Stimulated activated CD8-positive, alpha-beta memory T cell treated with anti-CD3 and anti-CD28 coated beads, Interleukin-12 subunit alpha, Interleukin-12 subunit beta, amount 100 ng/mL, for 1 hour (primary cell): ENCODE measurements around the gene CASP6.
"Not testable (repeated sequence)": the region's sequence is repeated elsewhere in the genome, so short reads cannot be mapped to it uniquely, and the experiment has no call there.

ENCODE experiments used
- DNase-seq: peaks from one replicate; pipeline ENCODE4 v3.0.0-alpha.2; 2020; ENCODE audit warnings: low read depth

The CASP6 gene

DNA sequence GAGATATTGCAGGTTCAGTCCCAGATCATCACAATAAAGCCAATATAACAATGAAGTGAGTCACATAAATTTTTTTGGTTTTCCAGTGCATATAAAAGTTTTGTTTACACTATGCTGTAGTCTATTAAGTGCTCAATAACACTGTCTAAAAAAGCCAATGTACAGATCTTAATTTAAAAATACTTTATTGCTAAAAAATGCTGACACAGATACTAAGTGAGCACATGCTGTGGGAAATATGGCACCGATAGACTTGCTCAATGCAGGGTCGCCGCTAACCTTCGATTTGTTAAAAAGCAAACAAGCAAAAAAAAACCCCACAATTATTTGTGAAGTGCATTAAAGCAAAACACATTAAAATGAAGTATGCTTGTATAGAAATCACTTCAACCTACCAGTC, 16.4 kb upstream of the CASP6 start:
- no peak for DNase-seq

DNA sequence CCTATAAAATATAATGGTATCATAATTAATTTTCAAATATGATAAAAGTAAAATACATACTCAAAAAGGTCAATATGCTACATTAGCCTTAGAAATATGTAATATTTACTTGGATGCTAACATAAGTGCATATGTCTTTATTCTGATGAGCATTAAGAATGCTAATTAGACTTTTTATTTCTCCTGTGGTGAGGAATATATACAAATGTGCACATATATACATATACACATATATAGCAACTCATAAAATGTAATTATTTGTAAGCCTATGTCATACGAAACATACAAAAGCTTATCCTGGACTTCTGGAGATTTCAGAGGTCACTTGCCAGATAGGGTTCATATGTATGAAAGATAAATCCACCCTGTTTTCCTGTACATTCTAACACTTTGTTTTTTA, 15.5 kb upstream of the CASP6 start:
- DNase-seq = no peak

DNA sequence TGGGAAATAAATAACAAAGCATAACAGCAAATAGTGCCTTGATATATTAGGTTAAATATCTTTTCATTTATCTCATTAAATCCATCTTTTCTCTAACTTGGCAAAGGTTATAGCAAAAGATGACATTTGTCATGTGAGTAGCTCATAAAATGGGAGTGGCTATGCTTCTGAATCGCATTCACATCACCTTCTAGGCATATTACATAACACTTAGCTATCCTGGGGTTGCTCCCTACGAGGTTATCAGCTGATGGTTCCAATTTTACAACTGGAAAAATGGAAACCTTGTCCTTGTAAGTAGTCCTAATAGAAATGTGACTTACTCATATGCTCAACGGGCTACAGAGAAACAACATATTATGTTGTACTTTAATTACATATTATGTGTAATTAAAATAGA, 10.3 kb upstream of the CASP6 start:
- no peak for DNase-seq

DNA sequence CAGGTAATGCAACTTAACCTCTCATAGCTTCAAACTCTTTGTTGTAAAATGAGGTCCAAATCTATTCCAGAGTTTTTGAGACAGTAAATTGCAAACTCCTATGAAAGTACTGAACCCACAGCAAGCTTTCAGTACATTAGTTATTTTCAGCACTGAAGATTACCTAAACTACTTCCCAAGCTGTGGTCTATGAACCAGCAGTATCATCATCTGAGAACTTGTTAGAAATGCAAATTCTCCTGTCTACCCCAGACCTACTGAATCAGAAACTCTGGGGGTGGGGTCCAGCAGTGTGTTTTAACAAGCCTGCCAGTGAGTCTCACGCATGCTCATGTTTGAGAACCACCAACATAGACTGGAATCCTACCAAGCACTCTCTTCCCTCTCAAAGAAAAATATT, 5.7 kb upstream of the CASP6 start:
- DNase-seq = no peak

DNA sequence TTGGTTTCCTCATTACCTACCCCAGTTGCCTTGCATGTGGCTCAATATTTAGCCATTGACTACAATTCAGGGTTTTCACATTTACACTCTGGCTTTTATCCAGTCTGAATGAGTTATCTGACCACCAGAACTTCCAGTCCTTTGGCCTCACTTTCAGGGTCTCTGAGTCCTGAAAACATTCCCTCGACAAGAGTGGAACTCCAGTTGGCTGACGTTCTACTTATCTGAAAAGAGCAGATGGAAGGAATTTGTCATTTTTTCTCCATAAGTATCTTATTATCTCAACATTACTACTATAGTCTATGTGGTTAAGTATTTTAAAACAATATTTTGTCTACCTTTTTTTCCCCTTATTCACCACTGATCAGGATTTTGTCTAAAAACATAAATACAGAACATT, 5.2 kb upstream of the CASP6 start:
- no peak for DNase-seq

DNA sequence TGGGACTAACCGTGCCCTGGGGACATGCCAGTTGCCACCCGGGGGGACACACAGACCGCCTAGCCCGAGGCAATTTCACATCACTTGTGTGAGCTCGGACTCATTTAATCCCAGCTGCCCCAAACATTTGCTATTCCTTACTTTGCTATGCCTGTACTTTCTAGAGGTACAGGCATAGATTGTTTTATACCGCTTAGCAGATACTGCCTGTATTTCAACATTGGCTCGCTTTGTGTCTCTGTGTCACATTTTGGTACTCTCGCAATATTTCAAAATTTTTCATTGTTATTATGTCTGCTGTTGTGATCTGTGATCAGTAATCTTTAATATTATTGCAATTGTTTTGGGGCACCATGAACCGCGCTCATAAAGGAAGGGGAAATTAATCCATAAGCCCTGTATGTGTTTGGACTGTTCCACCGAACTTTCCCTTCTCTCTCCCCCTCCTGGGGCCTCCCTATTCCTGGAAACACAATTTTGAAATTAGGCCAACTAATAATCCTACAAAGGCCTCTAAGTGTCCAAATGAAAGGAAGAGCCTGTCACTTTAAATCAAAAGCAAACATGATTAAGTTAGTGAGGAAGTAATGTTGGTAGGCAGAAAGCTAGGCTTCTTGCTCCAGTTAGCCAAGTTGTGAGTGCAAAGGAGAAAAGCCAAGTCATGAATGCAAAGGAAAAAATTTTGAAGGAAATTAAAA, 568 bp upstream of the CASP6 start:
- DNase-seq = no peak

DNA sequence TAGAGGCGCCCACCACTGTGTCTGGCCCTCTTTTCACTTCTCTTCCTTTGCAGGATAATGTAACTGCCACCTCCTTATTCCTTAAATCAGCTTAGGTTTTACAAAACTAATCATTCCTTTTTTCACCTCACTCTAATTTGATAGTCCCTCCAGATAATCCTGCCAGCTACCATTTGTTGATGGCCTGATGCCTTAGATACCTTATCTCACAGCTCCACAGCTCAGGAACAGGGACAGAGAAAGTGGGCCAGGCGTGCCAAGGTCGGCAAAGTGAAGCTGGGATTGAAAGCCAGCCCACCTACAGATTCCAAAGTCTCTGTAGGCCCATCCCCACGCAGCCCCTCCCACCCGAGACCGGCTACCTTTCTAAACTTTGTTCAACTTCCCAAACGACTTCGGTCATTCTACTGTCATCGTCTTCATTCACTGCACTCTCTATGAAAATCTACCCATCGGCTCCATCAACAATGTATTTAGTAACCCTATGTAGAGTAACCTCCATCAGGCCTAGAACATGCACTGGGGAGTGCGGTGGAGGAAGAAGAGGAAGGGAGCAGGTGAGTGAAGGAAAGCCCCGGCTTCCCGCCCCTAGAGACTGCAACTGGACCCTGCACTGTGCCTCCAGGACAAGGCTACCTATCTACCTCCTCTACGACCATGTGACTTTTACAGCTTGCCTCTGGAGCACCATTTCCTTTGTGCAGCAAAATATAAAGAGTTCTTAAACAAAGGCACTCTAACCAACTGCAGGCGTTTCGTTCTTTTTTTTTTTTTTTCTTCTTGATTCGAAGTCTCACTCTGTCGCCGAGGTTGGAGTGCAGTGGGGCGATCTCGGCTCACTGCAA, 1.5 kb downstream of the CASP6 start:
- DNase-seq = no peak

DNA sequence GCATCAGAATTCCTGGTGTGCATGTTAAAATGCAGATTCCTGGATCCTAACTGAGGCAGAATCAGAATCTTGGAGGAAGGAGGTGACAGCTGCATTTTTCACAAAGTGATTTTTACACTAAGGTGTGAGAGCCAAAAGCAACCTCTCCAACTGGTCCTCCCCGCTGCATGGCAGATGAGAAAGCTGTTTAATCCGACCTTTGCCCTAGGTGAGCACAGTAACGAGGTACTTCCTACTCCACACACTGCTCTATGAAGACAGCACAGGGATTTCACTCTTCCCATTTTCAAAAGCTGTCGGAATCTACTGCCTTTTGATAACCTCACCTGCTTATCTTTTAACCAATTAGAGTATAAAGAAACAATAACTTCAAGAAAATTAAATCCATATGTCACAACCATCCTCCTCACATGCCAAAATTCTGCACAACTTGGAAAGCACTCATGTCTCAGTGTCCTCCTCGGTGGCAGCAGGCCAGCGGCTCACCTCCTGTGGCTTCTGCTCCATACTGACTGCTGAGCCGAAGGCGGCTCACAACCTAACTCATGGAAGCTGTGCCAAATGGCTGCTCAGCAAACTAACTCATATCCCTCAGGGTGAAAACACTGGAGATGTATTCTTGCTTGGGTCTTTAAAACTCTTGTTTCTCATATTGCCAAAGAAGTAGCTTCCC, 3.6 kb downstream of the CASP6 start:
- DNase-seq = no peak

DNA sequence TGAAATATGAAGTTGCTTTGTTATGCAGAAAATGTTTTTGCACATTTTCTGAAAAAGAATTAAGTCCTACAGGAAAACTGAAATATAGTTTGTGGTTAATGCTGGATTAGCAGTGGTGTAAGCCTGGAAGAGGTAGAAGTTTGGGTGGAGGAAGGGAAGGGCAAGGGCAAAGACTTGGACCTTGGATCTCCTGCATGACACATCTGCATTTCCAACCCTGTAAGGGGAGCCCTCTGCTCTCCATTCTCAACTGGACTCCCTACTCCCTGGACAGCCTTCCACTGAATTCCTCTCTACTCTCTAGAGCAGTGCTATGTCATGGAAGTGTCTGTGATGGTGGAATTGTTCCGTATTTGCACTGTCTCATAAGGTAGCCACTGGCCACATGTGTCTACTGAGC, 4.6 kb downstream of the CASP6 start:
- DNase-seq = no peak

DNA sequence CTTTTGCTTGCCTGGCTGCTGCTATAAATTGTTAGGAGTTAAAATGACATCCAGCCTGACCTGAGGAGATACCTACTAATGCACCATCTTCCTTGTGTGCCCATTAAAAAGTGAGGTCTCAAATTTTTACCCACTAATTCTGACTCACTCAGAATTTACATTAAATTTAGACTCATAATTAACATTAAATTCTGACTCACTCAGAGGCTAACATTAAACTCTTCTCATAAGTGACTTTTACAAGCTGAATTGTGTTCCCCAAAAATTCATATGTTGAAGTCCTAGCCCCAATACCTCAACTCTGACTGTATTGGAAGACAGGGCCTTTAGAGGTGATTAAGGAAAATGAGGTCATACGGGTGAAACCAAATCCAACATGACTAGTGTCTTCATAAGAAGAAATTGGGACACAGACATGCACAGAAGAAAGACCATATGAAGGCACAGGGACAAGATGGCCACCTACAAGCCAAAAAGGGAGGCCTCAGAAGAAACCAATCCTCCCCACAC, 11.8 kb downstream of the CASP6 start:
- DNase-seq = no peak

DNA sequence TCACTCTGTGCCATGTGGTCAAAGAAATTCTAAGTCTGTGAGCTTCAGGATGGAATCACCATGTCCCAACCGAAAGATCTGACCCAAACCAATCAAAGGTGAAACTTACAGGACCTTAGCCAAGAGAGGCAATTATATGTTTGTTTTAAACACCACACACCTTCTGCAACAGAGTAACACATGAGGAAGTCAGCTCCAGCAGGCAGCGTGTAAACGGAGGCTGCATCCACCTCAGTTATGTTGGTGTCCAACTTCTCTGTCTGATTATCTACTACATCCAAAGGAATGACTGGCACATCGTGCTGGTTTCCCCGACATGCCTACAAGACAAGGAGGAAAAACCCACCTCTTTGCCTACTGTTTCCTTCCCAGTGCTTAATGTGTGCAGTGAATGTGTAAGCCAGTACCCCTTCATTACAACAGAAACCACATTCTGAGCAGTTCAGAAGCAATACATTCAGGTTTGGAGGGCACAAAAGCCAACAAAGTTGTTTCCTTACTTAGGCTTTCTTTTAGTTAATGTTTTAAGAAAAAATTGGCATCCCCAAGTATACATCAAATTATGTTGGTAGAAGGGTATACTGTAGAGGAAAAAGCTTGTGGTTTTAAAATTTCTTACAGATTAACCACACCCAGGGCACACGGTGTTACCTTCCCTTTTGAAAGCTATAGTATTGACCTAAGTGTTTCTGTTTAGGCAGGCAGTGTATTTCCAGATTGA, 12.4 kb downstream of the CASP6 start:
- DNase-seq = no peak

DNA sequence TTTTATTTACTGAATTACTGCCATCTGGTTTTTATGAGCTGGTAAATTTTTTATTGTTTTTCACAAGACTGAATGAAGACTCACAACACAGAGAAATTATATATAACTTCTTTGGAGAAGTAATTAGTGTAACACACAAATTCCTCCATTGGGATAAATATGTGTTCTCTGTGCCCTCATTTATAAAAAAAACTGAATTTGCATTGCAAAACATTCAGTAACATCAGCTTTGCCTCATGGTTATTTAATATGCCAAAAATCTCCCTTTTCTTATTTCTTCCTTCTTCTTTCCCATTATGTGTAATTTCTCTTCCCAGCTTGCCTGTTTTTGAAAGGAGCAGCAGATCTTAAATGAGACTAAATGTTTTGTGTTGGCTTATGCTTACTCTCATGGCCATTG, 18.5 kb downstream of the CASP6 start:
- DNase-seq = no peak

DNA sequence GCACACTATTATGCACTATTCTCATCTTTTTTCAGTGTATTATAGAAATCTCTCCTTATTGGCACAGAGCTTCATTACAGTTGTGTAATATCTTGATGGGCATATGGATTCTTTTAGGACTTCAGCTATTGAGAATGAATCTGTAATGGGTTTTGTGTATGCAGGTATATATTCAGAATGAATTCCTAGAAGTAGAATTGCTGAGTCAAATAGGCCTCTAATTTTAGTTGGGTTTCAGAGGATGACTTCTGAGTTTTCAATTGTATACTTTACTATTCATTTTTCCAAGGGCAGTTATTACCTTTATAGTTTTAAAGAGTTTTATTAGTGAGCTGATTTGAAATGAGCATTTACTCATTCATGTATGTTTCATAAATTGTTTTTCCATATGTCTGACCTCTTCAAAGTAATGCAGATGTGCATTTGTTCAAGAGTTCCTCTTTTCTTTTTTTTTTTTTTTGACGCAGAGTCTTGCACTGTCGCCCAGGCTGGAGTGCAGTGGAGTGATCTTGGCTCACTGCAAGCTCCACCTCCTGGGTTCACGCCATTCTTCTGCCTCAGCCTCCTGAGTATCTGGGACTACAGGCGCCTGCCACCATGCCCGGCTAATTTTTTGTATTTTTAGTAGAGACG, 19.5 kb downstream of the CASP6 start:
- DNase-seq = no peak

DNA sequence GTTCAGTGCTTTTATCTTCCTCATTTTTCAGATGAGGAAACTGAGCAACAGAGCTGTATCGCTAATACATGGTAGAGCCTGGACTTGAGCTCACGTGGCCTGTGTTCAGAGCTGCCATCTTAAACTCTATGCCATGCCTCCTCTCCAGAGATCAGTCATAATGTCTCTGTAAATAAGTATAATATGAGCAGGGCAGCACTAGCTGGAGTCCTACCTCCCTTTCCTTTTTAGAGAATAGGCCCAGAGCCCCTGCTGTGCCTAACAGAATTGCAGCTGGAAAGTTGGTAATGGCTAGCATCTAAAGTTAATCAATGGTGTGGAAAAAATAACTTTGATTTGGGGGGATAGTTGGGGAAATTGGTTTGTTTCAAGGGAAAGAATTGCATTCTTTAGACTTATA, 20.4 kb downstream of the CASP6 start:
- no peak for DNase-seq

DNA sequence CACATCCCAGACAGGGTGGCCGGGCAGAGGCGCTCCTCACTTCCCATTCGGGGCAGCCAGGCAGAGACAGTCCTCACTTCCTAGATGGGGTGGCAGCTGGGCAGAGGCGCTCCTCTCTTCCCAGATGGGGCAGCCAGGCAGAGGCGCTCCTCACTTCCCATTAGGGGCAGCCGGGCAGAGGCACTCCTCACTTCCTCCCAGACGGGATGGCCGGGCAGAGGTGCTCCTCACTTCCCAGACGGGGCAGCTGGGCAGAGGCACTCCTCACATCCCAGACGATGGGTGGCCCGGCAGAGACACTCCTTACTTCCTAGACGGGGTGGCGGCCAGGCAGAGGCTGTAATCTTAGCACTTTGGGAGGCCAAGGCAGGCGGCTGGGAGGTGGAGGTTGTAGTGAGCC, 24.3 kb downstream of the CASP6 start:
- not testable (repeated sequence) for DNase-seq

DNA sequence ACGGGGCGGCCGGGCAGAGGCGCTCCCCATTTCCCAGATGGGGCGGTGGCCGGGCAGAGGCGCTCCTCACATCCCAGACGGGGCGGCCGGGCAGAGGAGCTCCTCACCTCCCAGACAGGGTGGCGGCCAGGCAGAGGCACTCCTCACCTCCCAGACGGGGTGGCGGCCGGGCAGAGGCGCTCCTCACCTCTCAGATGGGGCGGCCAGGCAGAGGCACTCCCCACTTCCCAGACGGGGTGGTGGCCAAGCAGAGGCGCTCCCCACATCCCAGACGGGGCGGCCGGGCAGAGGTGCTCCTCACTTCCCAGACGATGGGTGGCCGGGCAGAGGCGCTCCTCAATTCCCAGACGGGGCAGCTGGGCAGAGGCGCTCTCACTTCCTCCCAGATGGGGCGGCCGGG, 24.8 kb downstream of the CASP6 start:
- not testable (repeated sequence) for DNase-seq

DNA sequence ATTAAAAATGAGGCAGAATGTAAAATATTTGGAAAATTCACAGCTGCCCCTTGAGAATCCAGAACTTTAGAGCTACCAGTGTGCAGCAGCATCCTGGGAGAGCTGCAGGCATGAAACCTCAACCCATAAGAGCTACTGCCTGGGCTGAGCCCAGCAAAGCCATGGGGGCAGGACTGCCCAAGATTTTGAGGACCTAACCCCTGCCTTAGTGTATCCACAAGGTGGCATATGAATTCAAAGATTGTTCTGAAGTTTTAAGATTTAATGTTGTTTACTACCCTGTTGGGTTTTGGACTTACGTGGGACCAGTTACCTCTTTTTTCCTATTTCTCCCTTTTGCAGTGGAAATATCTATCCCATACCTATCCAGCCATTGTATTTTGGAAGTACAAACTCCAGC, 26.4 kb downstream of the CASP6 start:
- DNase-seq = no peak

DNA sequence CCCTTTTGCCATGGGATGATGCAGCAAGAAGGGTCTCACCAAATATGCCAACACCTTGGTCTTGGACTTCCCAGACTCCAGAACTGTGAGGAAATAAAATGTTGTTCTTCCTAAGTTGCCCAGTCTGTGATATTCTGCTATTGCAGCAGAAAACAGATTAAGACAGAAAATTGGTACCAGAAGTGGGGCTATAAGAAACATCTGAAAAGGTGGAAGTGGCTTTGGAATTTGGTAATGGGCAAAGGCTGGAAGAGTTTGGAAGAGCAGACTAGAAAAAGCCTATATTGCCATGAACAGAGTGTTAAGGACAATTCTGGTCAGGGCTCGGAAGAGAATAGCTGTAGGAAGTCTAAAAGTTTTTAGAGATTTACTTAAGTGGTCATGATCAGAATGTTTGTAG, 27.4 kb downstream of the CASP6 start:
- DNase-seq = no peak

DNA sequence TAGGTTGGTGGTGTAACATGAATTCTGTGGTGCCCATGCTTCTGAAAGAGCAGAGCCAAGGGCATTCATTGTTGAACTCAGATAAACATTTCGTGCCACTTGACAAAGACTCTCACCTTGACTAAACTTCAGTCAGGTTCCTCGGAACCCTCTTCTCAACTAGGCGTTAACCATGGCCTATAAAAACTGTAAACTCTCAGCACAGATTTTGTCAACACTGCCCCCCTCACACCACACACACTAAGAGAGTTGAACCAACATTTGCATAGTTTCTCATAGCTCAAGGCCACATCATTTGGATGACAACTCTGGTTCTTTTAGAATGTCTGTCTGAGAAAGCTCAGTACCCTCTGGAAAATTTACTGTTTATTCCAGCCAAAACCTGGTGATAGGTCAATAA, 28.1 kb downstream of the CASP6 start:
- DNase-seq = no peak

DNA sequence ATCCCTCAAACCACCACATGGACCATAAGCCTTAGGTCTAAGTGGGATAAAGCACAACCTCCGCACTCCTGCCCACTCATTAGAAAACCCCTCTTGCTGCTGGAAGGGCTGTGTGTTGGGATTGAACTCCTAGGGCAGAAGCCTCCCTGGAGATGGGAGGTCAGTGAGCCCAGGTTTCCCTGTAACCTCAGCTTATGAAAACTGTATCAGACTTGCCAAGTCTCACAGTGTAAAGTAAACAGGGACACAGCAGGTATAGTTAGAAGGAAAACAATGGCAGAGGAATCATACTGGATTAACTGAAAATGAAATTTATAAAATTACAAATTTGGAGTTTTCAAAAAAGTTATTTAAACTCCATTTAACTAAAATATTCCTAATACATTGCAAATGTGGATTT, 29.9 kb downstream of the CASP6 start:
- DNase-seq = no peak

DNA sequence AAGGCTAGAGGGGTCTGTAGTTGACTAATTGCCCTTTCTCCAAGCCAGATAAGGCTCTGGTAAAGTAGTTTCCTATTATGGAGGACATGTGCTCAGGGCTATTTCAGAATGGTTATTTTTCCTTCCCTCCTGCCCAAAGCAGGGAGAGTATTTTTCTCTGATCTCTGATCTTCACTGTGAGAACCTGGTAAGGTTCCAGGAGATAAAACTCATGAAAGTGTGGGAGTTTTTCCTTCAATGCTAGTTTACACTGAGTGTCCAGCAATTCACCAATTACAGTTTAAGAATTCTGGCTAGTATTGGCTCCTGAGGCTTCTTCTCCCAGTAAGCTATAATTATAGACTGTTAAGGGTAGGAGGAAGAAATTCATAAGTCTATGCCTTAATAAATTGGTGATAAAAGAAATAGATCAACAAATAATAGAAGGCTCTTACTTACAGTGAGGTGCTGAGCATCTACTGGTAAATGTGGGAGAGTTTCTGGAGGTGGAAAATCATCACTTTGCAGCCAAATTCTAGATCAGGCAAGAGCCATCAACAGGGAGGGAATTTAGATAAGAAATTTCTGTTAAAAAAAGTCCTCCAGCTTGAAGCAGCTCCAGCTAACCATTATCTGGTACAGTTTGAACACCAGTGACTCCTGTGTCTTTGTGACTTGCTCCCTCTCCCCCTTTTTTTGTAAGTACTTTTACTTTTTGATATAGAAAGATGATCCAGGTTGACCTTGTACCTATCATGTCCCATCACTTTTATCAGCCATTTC, 30.9 kb downstream of the CASP6 start:
- no peak for DNase-seq
